ENCODE results near the gene LYRM1.
A peak's percentile ranks its signal among the peaks of the same experiment; 100 is the strongest.
"Not testable (repeated sequence)": the region's sequence is repeated elsewhere in the genome, so short reads cannot be mapped to it uniquely, and the experiment has no call there.

LYRM1 gene, protein sequence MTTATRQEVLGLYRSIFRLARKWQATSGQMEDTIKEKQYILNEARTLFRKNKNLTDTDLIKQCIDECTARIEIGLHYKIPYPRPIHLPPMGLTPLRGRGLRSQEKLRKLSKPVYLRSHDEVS

DNA sequence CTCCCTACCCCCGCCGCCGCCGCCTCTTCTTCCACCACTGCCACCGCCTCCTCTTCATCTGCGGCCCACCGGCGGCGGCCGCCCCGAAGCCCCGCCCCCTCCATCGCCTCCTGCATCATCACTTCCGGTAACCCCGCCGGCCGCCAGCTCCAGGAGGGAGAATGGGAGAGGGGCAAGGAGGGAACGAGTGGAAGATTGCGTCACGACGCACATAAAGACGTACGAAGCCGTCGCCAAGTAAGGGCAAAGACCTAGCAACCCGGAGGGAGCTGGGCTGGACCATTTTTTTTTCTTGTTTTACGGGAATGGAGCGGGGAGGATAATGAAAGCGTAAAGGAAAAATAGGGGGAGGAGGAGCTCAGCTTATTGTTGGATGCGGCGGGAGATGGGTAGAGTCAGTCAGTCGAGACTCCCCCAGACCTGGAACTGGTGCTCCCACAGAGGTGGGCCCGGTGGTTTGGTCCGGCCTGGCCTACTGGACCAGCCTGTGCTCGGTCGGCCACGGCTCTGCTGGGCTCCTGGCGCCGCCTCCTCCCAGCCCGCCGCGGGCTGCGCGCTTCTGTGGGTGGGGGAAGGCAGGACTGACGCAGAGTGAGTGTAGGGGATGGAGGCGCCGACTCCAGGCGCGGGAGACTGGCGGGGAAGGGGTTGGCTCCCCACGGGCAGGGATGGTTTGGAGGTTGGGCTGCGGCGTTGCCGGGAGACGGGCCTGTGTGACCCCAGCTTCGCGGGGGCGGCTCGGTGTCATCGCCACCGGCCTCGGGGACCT lies at the start of gene LYRM1, which contains the start of gene DCUN1D3:
LYRM1 (plus strand) TSS at position 473 of the 769 bp plus-strand sequence. CDS start 14,785 bp downstream, outside the sequence.
DCUN1D3 (minus strand) TSS at position 60 of the 769 bp plus-strand sequence. CDS start 37,820 bp downstream, outside the sequence.
- DNase-seq (ENCODE audit: low spot score) = peak; percentile 97

DNA sequence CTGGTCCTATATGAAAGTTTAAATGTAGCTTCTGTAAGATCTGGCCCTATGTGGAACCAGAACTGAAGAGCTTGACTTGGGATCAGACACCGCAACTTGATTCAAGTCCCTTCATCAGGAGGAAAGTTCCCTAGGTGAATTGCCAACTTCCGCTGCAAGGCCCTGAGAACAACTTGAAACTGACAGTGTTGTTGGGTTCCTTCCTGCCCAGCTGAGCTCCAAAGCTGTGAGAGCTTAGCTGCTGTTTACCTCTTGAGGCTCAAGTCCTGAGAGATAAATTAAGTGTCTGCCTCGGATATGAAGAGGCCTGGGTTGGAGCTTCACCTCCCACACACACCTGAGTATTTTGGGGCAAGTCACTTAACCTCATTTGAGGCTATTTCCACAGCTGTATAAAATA lies 49.6 kb upstream of the LYRM1 start:
- DNase-seq (ENCODE audit: low spot score) = no peak

DNA sequence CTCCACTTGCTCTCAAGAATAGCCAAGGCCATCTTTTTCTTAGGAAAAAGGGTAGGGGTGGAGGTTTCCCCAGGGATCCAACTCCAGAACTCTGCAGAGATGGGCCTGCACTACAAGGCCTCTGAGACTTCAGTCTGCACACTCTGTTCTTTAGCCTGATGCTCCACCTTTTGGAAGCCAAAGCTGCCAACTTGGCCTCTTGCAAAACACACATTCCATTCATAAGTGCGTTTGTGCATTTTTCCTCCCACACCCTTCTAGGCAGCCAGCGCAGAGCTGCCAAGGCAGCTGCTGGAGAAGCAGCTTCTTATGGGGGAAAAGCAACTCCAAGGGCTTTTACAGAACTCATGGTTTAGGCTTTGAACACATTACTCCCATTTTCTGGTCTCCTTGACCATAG lies 49.0 kb upstream of the LYRM1 start:
- DNase-seq (ENCODE audit: low spot score) = peak; percentile 51

DNA sequence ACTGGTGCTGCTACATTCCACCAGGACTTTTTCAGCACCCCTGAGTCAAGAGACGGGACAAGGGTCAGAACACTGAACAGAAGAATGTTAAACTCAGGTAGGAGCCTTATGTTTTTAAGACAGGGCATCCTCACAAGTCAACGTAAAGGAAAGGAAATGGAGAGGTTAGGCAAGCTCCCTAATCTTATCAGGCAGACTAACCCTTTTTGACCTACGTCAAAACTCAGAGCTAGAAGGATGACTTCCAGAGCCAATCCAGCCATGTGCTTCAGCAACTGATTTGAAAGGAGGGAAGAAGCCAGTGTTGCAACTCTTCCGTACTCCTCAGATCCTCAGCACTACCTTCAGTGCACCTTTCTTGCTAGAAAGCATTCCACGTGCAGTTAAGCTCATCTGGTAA lies 47.4 kb upstream of the LYRM1 start:
- no peak for DNase-seq (ENCODE audit: low spot score)

DNA sequence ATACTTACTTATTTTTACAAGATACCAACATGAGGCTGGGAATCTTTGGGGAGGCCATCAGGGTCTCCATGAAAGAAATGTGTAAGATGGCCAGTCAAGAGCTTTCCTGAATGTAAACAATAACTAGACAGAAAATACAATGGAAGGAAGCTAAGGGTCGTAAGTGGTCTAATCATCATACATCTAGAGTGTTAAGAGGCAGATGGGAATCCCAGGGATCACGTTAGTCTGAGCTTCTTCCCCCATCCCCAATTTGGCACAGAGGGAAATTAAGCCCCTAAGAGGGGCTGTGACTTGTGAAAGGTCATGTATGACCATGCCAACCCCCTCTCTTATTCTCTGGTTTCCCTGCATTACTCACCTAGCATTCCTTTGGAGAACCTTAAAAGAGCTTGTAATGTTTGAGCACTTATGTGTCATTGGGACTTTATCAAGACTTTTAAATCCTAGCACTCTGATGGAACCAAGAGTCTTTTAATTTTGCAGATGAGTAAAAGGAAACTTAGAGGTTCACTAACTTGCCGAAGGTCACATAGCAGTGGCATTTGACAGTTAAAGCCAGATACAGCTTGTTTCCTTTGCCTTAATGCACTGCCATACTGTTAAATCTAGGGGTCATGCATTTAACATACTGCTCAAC lies 46.5 kb upstream of the LYRM1 start:
- no peak for DNase-seq (ENCODE audit: low spot score)

DNA sequence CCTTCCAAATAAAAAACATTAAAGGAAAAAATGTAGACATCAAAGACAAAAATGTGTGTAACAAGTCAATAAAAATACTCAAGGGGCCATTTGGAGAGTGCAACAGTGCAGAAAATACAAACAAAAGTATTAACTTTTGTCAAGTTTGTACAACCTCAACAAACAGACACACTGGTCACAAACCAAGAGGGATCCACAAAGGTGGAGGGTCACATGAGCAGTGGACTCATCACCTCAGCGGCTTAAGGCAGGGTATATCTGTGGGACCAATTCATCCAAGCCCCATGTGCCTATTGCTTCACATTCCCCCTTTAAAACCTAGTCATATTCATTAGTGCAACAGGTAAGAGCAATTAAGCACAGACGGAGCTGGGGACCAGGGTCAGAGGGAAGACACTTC lies 45.6 kb upstream of the LYRM1 start:
- no peak for DNase-seq (ENCODE audit: low spot score)

DNA sequence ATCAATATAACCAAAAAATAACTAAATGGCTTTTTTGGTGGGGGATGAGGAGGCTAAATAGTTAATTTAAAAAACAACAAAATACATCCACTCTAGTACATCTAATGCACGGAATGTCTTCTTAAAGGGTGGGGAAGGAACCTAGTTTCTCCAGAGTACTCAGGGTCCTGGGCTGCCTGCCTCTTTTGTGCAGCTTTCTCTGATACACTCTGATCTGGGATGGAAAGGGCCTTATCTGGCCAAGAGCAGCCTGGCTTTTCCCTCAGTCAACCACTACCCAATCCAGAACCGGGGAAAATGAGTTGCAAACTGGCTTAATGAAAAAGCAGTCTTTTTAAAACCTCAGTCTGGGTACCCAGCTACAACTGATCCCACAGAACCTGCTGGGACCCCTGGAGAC lies 43.3 kb upstream of the LYRM1 start:
- no peak for DNase-seq (ENCODE audit: low spot score)

DNA sequence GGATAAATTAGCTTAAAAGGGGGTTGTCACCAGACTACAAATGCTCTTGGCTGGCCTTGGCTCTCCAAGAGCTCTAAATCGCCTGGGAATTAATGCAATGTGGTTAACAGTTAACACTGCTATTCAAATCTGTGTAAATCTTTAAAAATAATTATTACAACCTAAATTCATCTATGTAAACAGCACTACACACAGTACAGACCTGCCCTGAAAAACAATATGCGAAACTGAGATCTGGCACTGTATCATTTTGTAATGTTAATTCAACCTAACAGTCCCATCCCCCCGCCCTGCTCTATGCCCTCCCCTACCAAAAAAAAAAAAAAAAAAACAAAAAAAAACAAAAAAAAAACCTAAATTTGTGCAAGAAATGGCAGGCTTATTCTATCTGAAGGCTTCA lies 41.3 kb upstream of the LYRM1 start:
- DNase-seq (ENCODE audit: low spot score) = no peak

DNA sequence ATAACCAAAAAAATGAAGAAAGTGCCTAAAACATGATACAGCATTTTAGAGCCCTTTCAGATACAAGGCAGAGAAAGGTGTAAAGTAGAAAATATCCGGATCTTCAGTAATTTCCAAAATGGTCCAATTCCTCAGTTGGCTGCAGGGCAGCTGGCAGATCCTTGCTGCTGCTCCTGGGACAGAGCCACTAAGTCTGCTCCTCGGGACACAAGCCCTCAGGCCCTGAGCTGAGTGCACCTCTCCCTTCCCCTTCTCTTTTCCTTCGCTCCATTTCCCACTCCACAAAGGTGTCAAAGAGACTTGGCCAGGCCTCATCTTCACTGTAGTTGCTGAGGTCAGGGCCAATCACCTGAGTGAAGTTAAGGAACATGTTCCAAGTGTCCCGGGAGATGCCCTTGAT lies 40.9 kb upstream of the LYRM1 start:
- DNase-seq (ENCODE audit: low spot score) = no peak

DNA sequence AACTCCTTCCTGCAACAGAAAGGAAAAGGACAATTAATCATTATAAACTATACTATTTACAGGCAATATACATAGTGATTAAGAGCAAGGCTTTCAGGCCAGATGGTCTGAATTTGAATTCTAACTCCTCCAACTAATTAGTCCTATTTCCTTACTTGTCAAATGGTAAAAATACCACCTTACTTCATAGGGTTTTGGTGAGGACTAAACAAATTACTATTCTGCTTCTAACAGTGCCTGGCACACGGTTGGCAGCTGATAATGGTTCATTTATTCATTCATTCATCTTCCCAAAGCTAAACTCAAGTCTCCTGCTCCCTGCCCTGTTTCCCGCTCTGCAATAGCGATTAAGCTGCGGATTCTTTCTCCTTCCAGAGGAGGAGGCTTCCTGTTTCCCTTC lies 40.2 kb upstream of the LYRM1 start:
- no peak for DNase-seq (ENCODE audit: low spot score)

DNA sequence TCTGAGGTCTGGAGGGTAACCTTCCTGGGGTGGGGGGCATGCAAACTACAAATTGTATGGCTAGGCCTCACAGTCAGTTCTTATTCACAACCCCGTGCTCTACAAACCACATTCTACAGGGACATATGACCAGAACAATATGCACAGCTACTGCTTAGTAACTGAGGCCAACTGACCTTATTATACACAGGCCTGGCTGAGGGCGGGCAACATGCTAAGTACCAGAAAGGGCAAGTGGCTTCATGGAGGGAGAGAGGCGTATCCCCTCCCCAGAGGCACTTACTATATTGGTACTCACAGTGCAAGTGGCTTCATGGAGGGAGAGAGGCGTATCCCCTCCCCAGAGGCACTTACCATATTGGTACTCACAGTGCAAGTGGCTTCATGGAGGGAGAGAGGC lies 39.6 kb upstream of the LYRM1 start:
- not testable (repeated sequence) for DNase-seq (ENCODE audit: low spot score)

DNA sequence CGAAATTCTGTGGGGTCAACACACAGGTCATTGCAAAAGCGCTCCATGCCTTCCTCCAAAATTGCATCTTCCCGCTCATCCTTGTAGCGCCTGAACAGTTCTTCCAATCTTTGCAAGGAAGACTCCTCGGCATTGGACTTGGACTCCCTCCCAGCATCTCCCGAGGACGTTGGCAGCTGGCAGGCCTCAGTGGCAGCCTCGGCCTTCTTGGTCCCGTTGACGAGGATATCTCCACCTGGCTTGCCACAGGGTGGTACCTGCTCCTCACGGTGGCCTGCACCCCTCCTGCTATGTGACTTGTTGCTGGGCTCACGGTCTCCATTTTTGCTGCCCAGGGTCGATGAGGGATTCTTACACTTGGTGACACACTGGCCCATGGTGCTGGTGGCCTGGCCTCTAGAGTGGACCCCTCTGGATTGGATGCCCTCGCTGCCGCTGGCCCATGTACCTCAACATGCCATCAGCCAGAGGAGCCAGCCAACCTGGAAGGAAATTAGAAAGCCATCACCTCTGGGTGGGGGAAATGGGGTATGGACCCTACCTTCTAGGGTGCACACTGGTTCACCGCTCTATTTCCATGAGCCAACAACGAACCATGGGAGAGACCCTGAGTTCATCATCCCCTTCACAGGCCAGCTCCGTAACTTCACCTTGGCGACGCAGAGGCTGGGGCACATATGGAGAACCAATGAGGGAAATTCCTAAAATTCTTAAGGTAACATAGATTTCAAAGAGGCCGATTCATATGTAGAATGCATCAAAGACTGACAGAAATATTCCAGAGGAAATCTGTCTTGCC lies 38.2 kb upstream of the LYRM1 start:
- no peak for DNase-seq (ENCODE audit: low spot score)

DNA sequence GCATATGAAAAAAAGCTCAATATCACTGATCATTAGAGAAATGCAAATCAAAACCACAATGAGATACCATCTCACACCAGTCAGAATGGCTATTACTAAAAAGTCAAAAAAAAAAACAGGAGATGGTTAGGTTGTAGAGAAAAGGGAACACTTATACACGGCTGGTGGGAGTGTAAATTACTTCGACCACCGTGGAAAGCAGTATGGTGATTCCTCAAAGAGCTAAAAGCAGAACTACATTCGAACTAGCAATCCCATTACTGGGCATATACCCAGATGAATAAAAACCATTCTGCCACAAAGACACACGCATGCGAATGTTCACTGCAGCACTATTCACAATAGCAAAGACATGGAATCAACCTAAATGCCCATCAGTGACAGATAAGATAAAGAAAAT lies 36.2 kb upstream of the LYRM1 start:
- DNase-seq (ENCODE audit: low spot score) = not testable (repeated sequence)

DNA sequence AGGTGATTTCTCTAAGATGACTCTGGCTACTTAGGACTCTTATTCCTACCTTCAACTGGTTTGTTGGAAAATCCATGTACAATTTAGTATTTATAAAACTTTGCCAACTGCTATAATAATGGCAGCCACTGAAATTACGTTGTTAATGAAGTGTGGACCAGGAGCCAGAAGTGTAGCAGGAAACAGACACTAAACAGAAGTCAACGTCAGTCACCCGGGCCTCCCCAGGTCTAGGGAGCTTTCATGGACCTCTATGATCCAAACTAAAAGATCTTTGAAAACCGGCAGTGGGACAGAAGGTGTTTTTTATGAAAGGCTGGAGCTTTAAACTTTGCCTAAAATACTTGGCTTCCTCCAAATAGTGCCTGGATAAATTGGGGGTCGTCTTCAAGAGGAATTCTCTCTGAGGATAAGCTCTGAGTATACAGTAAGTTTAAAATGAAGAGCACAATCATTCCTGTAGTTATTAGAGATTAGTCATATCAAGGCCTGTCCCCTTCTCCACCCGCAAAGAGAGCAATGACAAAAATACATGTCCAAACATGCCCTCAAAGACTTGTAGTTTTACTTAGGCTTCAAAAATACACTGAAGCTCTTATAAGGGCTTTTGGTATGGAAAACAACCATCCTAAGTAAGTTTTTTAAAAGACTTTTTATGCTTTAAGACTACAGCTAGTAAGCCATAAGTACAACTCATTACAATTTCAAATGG lies 35.0 kb upstream of the LYRM1 start:
- DNase-seq (ENCODE audit: low spot score) = peak; percentile 38

DNA sequence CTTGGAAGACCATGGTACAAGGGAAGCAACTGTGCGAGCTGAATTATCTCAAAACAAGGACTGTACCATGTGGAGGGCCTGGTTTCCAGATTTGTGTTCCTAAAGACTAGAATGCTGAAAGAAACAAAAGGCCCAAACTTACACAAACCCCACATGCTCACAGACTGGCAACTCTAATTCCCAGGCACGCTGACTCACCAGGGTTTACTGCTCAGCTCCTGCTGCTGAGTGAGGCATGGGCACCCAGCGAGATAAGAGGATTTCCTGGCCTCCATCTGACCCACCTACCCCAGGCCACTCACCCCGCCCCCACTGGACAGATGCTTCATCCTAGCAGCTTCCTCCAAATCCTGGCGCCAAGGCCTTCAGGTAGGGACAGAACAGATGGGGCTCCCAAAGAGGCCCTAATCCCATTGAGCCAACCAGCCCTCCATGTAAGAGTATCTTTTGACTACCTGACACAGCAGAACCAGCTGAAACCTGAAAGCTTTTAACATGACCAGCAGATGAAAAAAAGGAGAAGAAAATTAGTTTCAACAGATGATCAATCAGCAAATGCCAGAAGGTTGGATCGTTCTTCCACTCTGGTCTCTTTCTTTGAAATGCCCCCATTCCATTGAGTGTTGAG lies 34.3 kb upstream of the LYRM1 start:
- peak; percentile 53 for DNase-seq (ENCODE audit: low spot score)

DNA sequence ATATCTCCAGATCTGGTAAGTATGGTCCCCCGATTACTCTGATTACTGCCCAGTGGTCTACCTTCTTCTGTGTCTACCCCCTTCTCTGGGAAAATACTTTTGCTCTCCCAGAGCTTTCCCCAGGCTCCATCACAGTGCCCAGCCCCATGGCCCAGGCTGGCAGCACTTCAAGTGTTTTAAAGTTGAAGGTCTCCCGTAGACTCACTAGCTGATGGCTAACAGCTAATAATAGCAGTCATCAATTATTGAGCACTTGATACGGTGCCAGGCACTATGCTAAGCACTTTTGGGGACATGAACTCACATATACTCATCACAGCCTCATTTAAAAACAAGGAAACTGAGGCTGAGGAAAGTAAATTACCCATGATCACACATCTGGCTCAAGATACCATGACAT lies 33.8 kb upstream of the LYRM1 start:
- no peak for DNase-seq (ENCODE audit: low spot score)

DNA sequence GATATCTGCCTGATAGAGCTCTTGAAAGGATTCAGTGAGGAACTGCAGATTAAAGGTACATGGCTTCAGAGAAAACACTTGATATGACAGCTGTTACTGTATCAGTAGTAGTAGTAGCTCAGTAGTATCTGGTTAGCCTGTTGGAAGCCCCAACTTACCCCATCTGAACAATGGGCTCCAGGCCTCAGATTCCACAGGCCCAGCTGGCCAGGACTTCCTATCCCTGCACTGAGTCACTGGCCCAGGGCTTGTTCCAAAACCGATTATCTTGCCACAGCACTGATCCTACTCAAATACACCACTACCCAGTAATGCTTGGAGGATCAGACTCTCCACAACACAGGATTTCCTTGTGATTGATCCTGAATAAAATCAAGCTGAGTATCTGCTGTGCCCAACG lies 33.0 kb upstream of the LYRM1 start:
- DNase-seq (ENCODE audit: low spot score) = no peak

DNA sequence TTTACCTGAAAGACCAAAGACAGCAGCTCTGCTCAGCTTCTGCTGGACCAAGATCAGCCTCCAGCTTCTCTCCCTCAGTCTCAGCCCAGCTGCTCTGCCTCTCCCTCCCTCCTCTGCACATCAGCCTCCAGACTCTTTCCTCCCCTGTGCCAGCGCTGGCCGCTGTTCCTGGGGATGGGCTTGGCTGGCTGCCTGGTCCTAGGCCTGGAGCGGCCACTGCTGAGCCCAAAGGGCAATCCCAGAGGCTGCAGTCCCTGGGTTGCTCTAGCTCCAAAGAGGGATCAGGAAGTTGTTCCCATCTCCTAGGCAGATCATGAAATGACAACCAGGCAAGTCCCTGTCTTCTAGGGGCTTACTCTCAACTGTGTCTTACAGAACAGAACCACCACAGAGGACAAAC lies 31.7 kb upstream of the LYRM1 start:
- peak; percentile 38 for DNase-seq (ENCODE audit: low spot score)

DNA sequence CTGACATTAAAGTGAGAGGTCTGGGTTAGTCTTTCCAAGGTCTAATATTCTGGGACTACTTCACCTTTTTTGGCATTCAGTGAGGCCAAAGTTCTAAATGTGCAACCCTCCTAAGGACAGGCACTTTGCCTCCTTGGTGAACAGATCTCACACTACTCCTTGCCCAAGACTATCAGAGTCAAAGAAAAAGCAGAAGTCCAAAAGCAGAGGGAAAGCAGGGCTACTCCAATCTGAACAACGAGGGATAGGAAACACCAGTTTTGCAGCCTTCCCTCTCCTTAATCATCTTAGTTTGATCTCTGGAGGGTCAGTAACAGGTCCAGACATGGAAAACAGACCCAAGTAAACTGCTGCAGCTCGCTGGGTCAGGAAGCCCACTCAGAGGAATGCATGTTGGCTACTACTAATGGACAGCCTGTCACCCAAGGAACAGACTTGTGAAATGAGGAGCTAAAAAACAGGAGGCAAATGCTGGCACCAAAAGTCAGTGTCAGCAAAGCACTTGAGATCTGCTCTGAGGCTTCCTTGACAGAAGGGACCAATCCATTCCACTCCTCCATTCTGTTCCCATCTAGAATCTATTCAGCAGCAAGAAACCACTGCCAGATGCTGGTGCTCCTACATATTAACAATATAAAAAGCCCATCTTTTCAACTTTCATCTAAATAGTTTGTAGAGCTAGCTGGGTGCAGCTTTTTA lies 30.3 kb upstream of the LYRM1 start:
- no peak for DNase-seq (ENCODE audit: low spot score)

DNA sequence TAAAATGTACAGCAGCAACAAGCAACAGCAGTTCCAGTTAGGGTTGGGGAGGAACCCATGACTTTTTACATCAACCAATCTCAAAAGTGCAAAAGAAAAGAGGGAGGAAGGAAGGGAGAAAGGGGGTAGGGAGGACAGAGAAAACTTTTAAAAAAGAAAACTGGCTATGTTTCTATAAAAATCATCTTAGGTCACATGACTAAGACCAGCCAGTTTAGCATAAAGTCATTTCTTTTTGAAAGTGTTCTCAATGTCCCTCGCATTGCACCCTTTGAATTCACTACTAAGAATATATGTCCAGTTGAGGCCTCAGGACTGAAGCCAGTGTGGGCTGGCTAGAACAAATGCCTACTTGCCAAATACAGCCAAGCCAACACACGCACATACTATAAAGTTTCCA lies 29.3 kb upstream of the LYRM1 start:
- DNase-seq (ENCODE audit: low spot score) = no peak

Measured in hepatic stellate cell (primary cell).